GM23338 (cell line): Measurements from ENCODE around the gene ADGRB3. TPM values are rescaled to one million over a fixed set of nuclear protein-coding genes. Genes with fewer than 3 reads are reported as not detected.

Experiments
- ATAC-seq: fragments of 200-7000 bp; cut with Tn5 transposase; 3 replicates; pipeline ENCODE4 v1.9.1; 2020
- DNase-seq: peaks from one replicate; pipeline ENCODE4 v3.0.0-alpha.2; 2015; ENCODE audit warnings: low spot score
- H2AFZ ChIP-seq: fragments of 200-600 bp; sonication (generic); 2 replicates; pipeline ENCODE4 v1.8.0; 2016; ENCODE audit warnings: antibody characterized with exemption, mild to moderate bottlenecking, moderate library complexity
- H3F3A ChIP-seq: fragments of 200-600 bp; sonication (generic); replicated peaks from 2 replicates; pipeline ENCODE4 v1.8.0; 2017; ENCODE audit warnings: antibody characterized with exemption, mixed run types, low read depth
- H3K27ac ChIP-seq: fragments of 200-600 bp; sonication (generic); 2 replicates; pipeline ENCODE4 v1.6.1; 2016; ENCODE audit warnings: low read depth
- H3K27me3 ChIP-seq: fragments of 200-600 bp; sonication (generic); 2 replicates; pipeline ENCODE4 v1.8.0; 2016; ENCODE audit warnings: mild to moderate bottlenecking, mixed run types, moderate library complexity; ENCODE audit not compliant: insufficient read depth
- H3K36me3 ChIP-seq: fragments of 200-600 bp; sonication (generic); 2 replicates; pipeline ENCODE4 v1.8.0; 2016; ENCODE audit warnings: mild to moderate bottlenecking; ENCODE audit not compliant: insufficient read depth
- H3K4me1 ChIP-seq: fragments of 200-600 bp; sonication (generic); 2 replicates; pipeline ENCODE4 v1.8.0; 2016; ENCODE audit warnings: mild to moderate bottlenecking, moderate library complexity; ENCODE audit not compliant: insufficient read depth
- H3K4me2 ChIP-seq: fragments of 200-600 bp; sonication (generic); 2 replicates; pipeline ENCODE4 v1.7.1; 2017; ENCODE audit warnings: mixed run types
- H3K4me3 ChIP-seq: fragments of 200-600 bp; sonication (generic); 2 replicates; pipeline ENCODE4 v1.6.1; 2016; ENCODE audit warnings: mixed run types
- H3K79me2 ChIP-seq: fragments of 200-600 bp; sonication (generic); replicated peaks from 2 replicates; pipeline ENCODE4 v1.8.0; 2017; ENCODE audit warnings: mild to moderate bottlenecking; ENCODE audit not compliant: insufficient read depth
- H3K9me2 ChIP-seq: fragments of 200-600 bp; sonication (generic); 2 replicates; pipeline ENCODE4 v1.8.0; 2017; ENCODE audit not compliant: insufficient read depth
- H4K20me1 ChIP-seq: fragments of 200-600 bp; sonication (generic); replicated peaks from 2 replicates; pipeline ENCODE4 v1.8.0; 2017; ENCODE audit warnings: mild to moderate bottlenecking; ENCODE audit not compliant: insufficient read depth
- H3K27ac Mint-ChIP-seq: 2 replicates; pipeline ENCODE4 v1.8.0; 2020; ENCODE audit warnings: inconsistent platforms, mild to moderate bottlenecking, moderate library complexity, mixed read lengths
- H3K27me3 Mint-ChIP-seq: 3 replicates; pipeline ENCODE4 v1.8.0; 2022; ENCODE audit warnings: low read depth, mild to moderate bottlenecking, moderate library complexity, mixed read lengths, inconsistent platforms; ENCODE audit not compliant: insufficient read depth, poor library complexity
- H3K36me3 Mint-ChIP-seq: 3 replicates; pipeline ENCODE4 v1.8.0; 2021; ENCODE audit warnings: low read depth, mild to moderate bottlenecking, inconsistent platforms, moderate library complexity, mixed read lengths
- H3K4me1 Mint-ChIP-seq: 3 replicates; pipeline ENCODE4 v1.8.0; 2020; ENCODE audit warnings: mild to moderate bottlenecking, inconsistent platforms, mixed read lengths
- H3K4me3 Mint-ChIP-seq: 3 replicates; pipeline ENCODE4 v1.8.0; 2021; ENCODE audit warnings: moderate library complexity, mild to moderate bottlenecking, inconsistent platforms, mixed read lengths
- H3K9me3 Mint-ChIP-seq: 3 replicates; pipeline ENCODE4 v1.8.0; 2020; ENCODE audit warnings: moderate library complexity, mild to moderate bottlenecking, inconsistent platforms, mixed read lengths
- CREB1 ChIP-seq: fragments of 250-450 bp; sonication (Bioruptor Pico); IDR thresholded peaks from 2 replicates; pipeline ENCODE4 v1.5.0; 2020; ENCODE audit warnings: low read depth, mild to moderate bottlenecking, moderate library complexity
- CTCF ChIP-seq, 2 experiments: fragments of 200-600 bp in 1 of 2; sonication (generic) in 1 of 2; conservative IDR thresholded peaks; 2 replicates each; pipeline versions ENCODE4 v1.5.1 to v1.6.1; 2016 to 2017; ENCODE audit warnings: antibody characterized with exemption in 2 of 2, low read depth in 2 of 2, mild to moderate bottlenecking in 2 of 2, moderate library complexity in 1 of 2
- ETS1 ChIP-seq: IDR thresholded peaks from 2 replicates; pipeline ENCODE4 v1.6.1; 2016; ENCODE audit warnings: antibody characterized with exemption
- EZH2 ChIP-seq: fragments of 200-600 bp; sonication (generic); IDR thresholded peaks from one replicate; pipeline ENCODE4 v1.8.0; 2017; ENCODE audit warnings: antibody characterized with exemption, mild to moderate bottlenecking, low read depth; ENCODE audit not compliant: unreplicated experiment
- EZH2phosphoT487 ChIP-seq: fragments of 200-600 bp; sonication (generic); IDR thresholded peaks from one replicate; pipeline ENCODE4 v1.8.1; 2018; ENCODE audit warnings: antibody characterized with exemption; ENCODE audit not compliant: unreplicated experiment
- JUNB ChIP-seq: IDR thresholded peaks from one replicate; pipeline ENCODE4 v1.6.1; 2016; ENCODE audit warnings: antibody characterized with exemption; ENCODE audit not compliant: unreplicated experiment
- NANOG ChIP-seq: IDR thresholded peaks from 2 replicates; pipeline ENCODE4 v1.6.1; 2016; ENCODE audit warnings: antibody characterized with exemption, borderline replicate concordance
- POLR2AphosphoS5 ChIP-seq: IDR thresholded peaks from 2 replicates; pipeline ENCODE4 v1.6.1; 2016; ENCODE audit warnings: antibody characterized with exemption, low read depth
- REST ChIP-seq: IDR thresholded peaks from one replicate; pipeline ENCODE4 v1.6.1; 2018; ENCODE audit warnings: antibody characterized with exemption; ENCODE audit not compliant: unreplicated experiment
- STAT1 ChIP-seq: IDR thresholded peaks from one replicate; pipeline ENCODE4 v1.6.1; 2016; ENCODE audit warnings: antibody characterized with exemption; ENCODE audit not compliant: unreplicated experiment
- ZNF114 ChIP-seq: fragments of 250-450 bp; sonication (Bioruptor Pico); IDR thresholded peaks from 2 replicates; pipeline ENCODE4 v1.5.0; 2020; ENCODE audit warnings: mild to moderate bottlenecking, moderate library complexity
- ZNF331 ChIP-seq: fragments of 250-450 bp; sonication (Bioruptor Pico); IDR thresholded peaks from 2 replicates; pipeline ENCODE4 v1.5.0; 2020; ENCODE audit warnings: low read depth, mild to moderate bottlenecking, moderate library complexity
- polyA plus RNA-seq: library from polyadenylated mRNA; unstranded; fragments of >200 nt; fragmentation: Nextera tagmentation; extraction: Ambion mirVana; gene quantifications from 2 replicates; pipeline ENCODE4 v1.2.1, GENCODE V29; 2016
- total RNA-seq: library from RNA; depleted of rRNA; stranded (reverse); fragments of >200 nt; shearing (Covaris generic); gene quantifications from 2 replicates; pipeline ENCODE4 v1.2.3, GENCODE V29; 2014

The ADGRB3 gene
- total and polyA plus RNA-seq, 2 experiments from 2014 or later, result 0.92 to 4.0 TPM

- no peak overlapping the region; the same call in 1 of the 2 replicates for H2AFZ ChIP-seq
- Mint-ChIP-seq H3K4me3 (no peak overlapping the region), H3K9me3 (no peaks in the 10 kb centered on the region; the same call in 2 of the 3 replicates), H3K27me3 (no peaks in the 10 kb centered on the region), H3K4me1 (no peaks in the 10 kb centered on the region), H3K27ac (no peak overlapping the region), H3K36me3 (peaks cover 3% of the 10 kb centered on the region; the same call in 1 of the 3 replicates)
- H3K4me2 ChIP-seq, result no peak overlapping the region
- H3F3A ChIP-seq, result no peaks in the 10 kb centered on the region
- DNase-seq, result no peak
- H3K4me1 ChIP-seq, result no peaks in the 10 kb centered on the region
- peaks cover 3% of the 10 kb centered on the region; the same call in 1 of the 2 replicates for H3K9me2 ChIP-seq
- no peaks in the 10 kb centered on the region for H3K27me3 ChIP-seq
- H3K36me3 ChIP-seq, result no peaks in the 10 kb centered on the region
- TF ChIP-seq NANOG (no peak), REST (no peak), CTCF (conservative IDR thresholded peaks at IDR 0.05; ENCODE audit: low read depth in 2 of 2) (no peak), POLR2AphosphoS5 (no peak), CREB1 (CRISPR knock-in tag) (no peak), STAT1 (no peak), EZH2 (no peak), ZNF331 (no peak), JUNB (no peak), ETS1 (no peak)
- no peaks in the 10 kb centered on the region for H3K79me2 ChIP-seq
- H3K4me3 ChIP-seq, result no peak overlapping the region
- no peak overlapping the region for H3K27ac ChIP-seq
- ATAC-seq, result no peak
- H4K20me1 ChIP-seq, result no peaks in the 10 kb centered on the region
These were observed 407.2 kb downstream of the ADGRB3 start for GRCh38 chr6:69042297-69042696.

- Histone ChIP-seq H3K27ac (no peak overlapping the region), H3K36me3 (no peaks in the 10 kb centered on the region), H3K79me2 (no peaks in the 10 kb centered on the region), H4K20me1 (no peaks in the 10 kb centered on the region), H3K27me3 (no peaks in the 10 kb centered on the region), H3K4me1 (no peaks in the 10 kb centered on the region), H2AFZ (peak overlapping the region; percentile 7; the same call in 1 of the 2 replicates), H3K4me3 (no peak overlapping the region), H3F3A (no peaks in the 10 kb centered on the region), H3K9me2 (peaks cover 3% of the 10 kb centered on the region; the same call in 1 of the 2 replicates), H3K4me2 (no peak overlapping the region)
- Mint-ChIP-seq H3K4me3 (no peak overlapping the region), H3K27me3 (no peaks in the 10 kb centered on the region), H3K4me1 (no peaks in the 10 kb centered on the region), H3K9me3 (no peaks in the 10 kb centered on the region), H3K36me3 (peaks cover 3% of the 10 kb centered on the region; the same call in 1 of the 3 replicates), H3K27ac (no peak overlapping the region)
- DNase-seq (no peak), ATAC-seq (no peak)
- no peak for TF ChIP-seq STAT1
- no peak for TF ChIP-seq ETS1
- TF ChIP-seq ZNF331, result no peak
- no peak for TF ChIP-seq POLR2AphosphoS5
- TF ChIP-seq NANOG, result no peak
- TF ChIP-seq REST, result no peak
- TF ChIP-seq ZNF114, result no peak
- no peak for TF ChIP-seq EZH2
- TF ChIP-seq EZH2phosphoT487, result no peak
These were observed 409.5 kb downstream of the ADGRB3 start for GRCh38 chr6:69044534-69044933.
